Keratinocyte (primary cell): ENCODE results near the gene NOTCH4. TPM values are rescaled to one million over a fixed set of nuclear protein-coding genes. Genes with fewer than 3 reads are reported as not detected.

Experiments used
- DNase-seq: peaks from one replicate; pipeline ENCODE4 v3.0.0-alpha.2; 2011; ENCODE audit warnings: low read depth, missing footprints, low spot score
- FAIRE-seq: peaks from 2 replicates; lab custom pipeline; 2011; peaks lifted over from hg19 to GRCh38; lab: Jason Lieb, UNC
- H2AFZ ChIP-seq: 2 replicates; pipeline ENCODE4 v1.6.0; 2012; ENCODE audit warnings: low read length, control low read depth, inconsistent platforms; ENCODE audit not compliant: control insufficient read depth
- H3K27ac ChIP-seq: 2 replicates; pipeline ENCODE4 v1.5.1; 2011; ENCODE audit warnings: low read length; ENCODE audit not compliant: control insufficient read depth, insufficient read depth
- H3K27me3 ChIP-seq: 3 replicates; pipeline ENCODE4 v1.6.0; 2011; ENCODE audit warnings: low read length; ENCODE audit not compliant: control insufficient read depth, insufficient read depth; ENCODE audit errors: extremely low read depth
- H3K36me3 ChIP-seq, 2 experiments: 2 replicates in 1 of 2; 3 replicates in 1 of 2; pipeline ENCODE4 v1.5.1; 2011; ENCODE audit warnings: low read length in 2 of 2, mild to moderate bottlenecking in 1 of 2; ENCODE audit not compliant: control insufficient read depth in 2 of 2, insufficient read depth in 2 of 2; ENCODE audit errors: extremely low read depth in 1 of 2
- H3K4me1 ChIP-seq: 3 replicates; pipeline ENCODE4 v1.5.1; 2011; ENCODE audit warnings: low read length; ENCODE audit not compliant: control insufficient read depth, insufficient read depth; ENCODE audit errors: extremely low read depth
- H3K4me2 ChIP-seq: 3 replicates; pipeline ENCODE4 v1.6.0; 2011; ENCODE audit warnings: low read depth, low read length; ENCODE audit not compliant: control insufficient read depth, insufficient read depth; ENCODE audit errors: extremely low read depth
- H3K4me3 ChIP-seq, 3 experiments: fragments of 200-600 bp in 1 of 3; sonication (generic) in 1 of 3; 2 replicates in 2 of 3; 3 replicates in 1 of 3; pipeline ENCODE4 v1.5.1; 2011 to 2016; ENCODE audit warnings: low read length in 3 of 3, mild to moderate bottlenecking in 3 of 3, control low read depth in 2 of 3, inconsistent platforms in 1 of 3, low read depth in 1 of 3, mixed read lengths in 1 of 3, mixed run types in 1 of 3, moderate library complexity in 1 of 3; ENCODE audit not compliant: control insufficient read depth in 2 of 3, insufficient read depth in 2 of 3; ENCODE audit errors: extremely low read depth in 1 of 3
- H3K79me2 ChIP-seq: 2 replicates; pipeline ENCODE4 v1.6.0; 2012; ENCODE audit warnings: low read length; ENCODE audit not compliant: control insufficient read depth, insufficient read depth
- H3K9ac ChIP-seq: 3 replicates; pipeline ENCODE4 v1.6.0; 2011; ENCODE audit warnings: low read length; ENCODE audit not compliant: control insufficient read depth, insufficient read depth; ENCODE audit errors: extremely low read depth
- H3K9me1 ChIP-seq: 3 replicates; pipeline ENCODE4 v1.6.0; 2011; ENCODE audit warnings: low read length; ENCODE audit not compliant: control insufficient read depth, insufficient read depth; ENCODE audit errors: extremely low read depth
- H3K9me3 ChIP-seq: 2 replicates; pipeline ENCODE4 v1.5.1; 2012; ENCODE audit warnings: low read depth, low read length; ENCODE audit not compliant: control insufficient read depth
- H4K20me1 ChIP-seq: 3 replicates; pipeline ENCODE4 v1.6.0; 2011; ENCODE audit warnings: low read length; ENCODE audit not compliant: control insufficient read depth, insufficient read depth; ENCODE audit errors: extremely low read depth
- CTCF ChIP-seq, 3 experiments: IDR thresholded peaks in 1 of 3; conservative IDR thresholded peaks in 1 of 3; optimal IDR thresholded peaks in 1 of 3; 2 replicates in 2 of 3; 3 replicates in 1 of 3; pipeline versions ENCODE3 to v1.5.1; 2011; ENCODE audit warnings: low read length in 3 of 3, mild to moderate bottlenecking in 3 of 3, moderate library complexity in 2 of 3, control low read depth in 1 of 3, inconsistent platforms in 1 of 3; ENCODE audit not compliant: insufficient read depth in 2 of 3; ENCODE audit errors: extremely low read depth in 1 of 3
- EZH2 ChIP-seq: IDR thresholded peaks from one replicate; pipeline ENCODE4 v1.6.1; 2012; ENCODE audit warnings: inconsistent platforms, mild to moderate bottlenecking, low read length, moderate library complexity
- dilution Hi-C: fragments of 300-500 bp; cut with MboI; formaldehyde crosslinking; loops from one replicate; pipeline ENCODE4 v1.7.0; 2020; ENCODE audit warnings: low sequenced_read_pairs; ENCODE audit not compliant: extremely low pct_ligation_motif_present
- polyA plus RNA-seq, 5 experiments: library from polyadenylated mRNA; depleted of rRNA in 3 of 5; stranded (reverse) in 3 of 5; stranded (forward) in 1 of 5; unstranded in 1 of 5; fragments of >200 nt; gene quantifications; 1 replicate in 1 of 5; 2 replicates in 3 of 5; 3 replicates in 1 of 5; pipeline versions ENCODE4 v1.2.1 to v1.2.3, GENCODE V29; 2011 to 2012; ENCODE audit warnings: missing spikeins in 2 of 5, low read depth in 1 of 5, low replicate concordance in 1 of 5

NOTCH4 gene
- polyA plus RNA-seq, 1 donor (not counting 4 experiments of a cell fraction or from before 2014, with no cell fraction given), result 0.07 TPM

- no peak overlapping the region for H3K4me2 ChIP-seq
- peaks cover 7 to 15% of the 10 kb centered on the region in 2 experiments for H3K36me3 ChIP-seq
- no peak overlapping the region for H3K4me3 ChIP-seq
- no peak overlapping the region for H3K27ac ChIP-seq
- dilution Hi-C loops, result no loop called here
- H3K9ac ChIP-seq, result no peak overlapping the region
- no peaks in the 10 kb centered on the region for H3K9me3 ChIP-seq
- H2AFZ ChIP-seq, result no peak overlapping the region
- H4K20me1 ChIP-seq, result no peaks in the 10 kb centered on the region
- no peaks in the 10 kb centered on the region for H3K27me3 ChIP-seq
- peaks cover 2% of the 10 kb centered on the region for H3K79me2 ChIP-seq
- TF ChIP-seq CTCF (optimal IDR thresholded peaks at IDR 0.05 in 1 of 3, IDR thresholded peaks at IDR 0.05 in 1 of 3, conservative IDR thresholded peaks at IDR 0.05 in 1 of 3; ENCODE audit: extremely low read depth in 1 of 3, insufficient read depth in 2 of 3, low read length in 3 of 3) (no peak), EZH2 (no peak)
- peaks cover 11% of the 10 kb centered on the region for H3K4me1 ChIP-seq
- no peaks in the 10 kb centered on the region for H3K9me1 ChIP-seq
- no peak for DNase-seq
- no peak for FAIRE-seq
These were observed 65.8 kb downstream of the NOTCH4 start for GRCh38 chr6:32158052-32158451.

- Histone ChIP-seq H4K20me1 (no peaks in the 10 kb centered on the region), H3K4me3 (no peak overlapping the region), H3K36me3 (peaks cover 3 to 15% of the 10 kb centered on the region in 2 experiments), H3K9me1 (no peaks in the 10 kb centered on the region), H3K79me2 (peaks cover 2% of the 10 kb centered on the region), H3K9ac (no peak overlapping the region), H3K27ac (no peak overlapping the region), H2AFZ (no peak overlapping the region), H3K4me1 (peaks cover 20% of the 10 kb centered on the region), H3K4me2 (no peak overlapping the region), H3K27me3 (no peaks in the 10 kb centered on the region), H3K9me3 (no peaks in the 10 kb centered on the region)
- dilution Hi-C loops, result no loop called here
- DNase-seq, result no peak
- no peak for FAIRE-seq
- TF ChIP-seq EZH2 (no peak), CTCF (optimal IDR thresholded peaks at IDR 0.05 in 1 of 3, IDR thresholded peaks at IDR 0.05 in 1 of 3, conservative IDR thresholded peaks at IDR 0.05 in 1 of 3; ENCODE audit: extremely low read depth in 1 of 3, insufficient read depth in 2 of 3, low read length in 3 of 3) (no peak)
These were observed 67.0 kb downstream of the NOTCH4 start for GRCh38 chr6:32156891-32157290.
